Spleen (tissue), 11 donors: Measurements from ENCODE around the gene FGD4. TPM values are rescaled to one million over a fixed set of nuclear protein-coding genes. Genes with fewer than 3 reads are reported as not detected.
"Not testable (repeated sequence)": the region's sequence is repeated elsewhere in the genome, so short reads cannot be mapped to it uniquely, and the experiment has no call there.

Experiments used
- DNase-seq: peaks from one replicate; pipeline ENCODE4 v3.0.0-alpha.2; 2020
- H3K27ac ChIP-seq, 8 donors: fragments of 200-600 bp; sonication (generic) in 7 of 8; 1 replicate in 4 of 8; 2 replicates in 4 of 8; pipeline versions ENCODE4 v1.5.0 to v1.8.0; 2016 to 2021; ENCODE audit warnings: inconsistent platforms in 4 of 8, mild to moderate bottlenecking in 4 of 8, moderate library complexity in 1 of 8
- H3K27me3 ChIP-seq, 7 donors: fragments of 200-600 bp; sonication (generic) in 6 of 7; replicated peaks in 1 of 7; 1 replicate in 4 of 7; 2 replicates in 3 of 7; pipeline versions ENCODE4 v1.5.0 to v1.8.0; 2016 to 2021; ENCODE audit warnings: inconsistent platforms in 3 of 7, mild to moderate bottlenecking in 1 of 7
- H3K36me3 ChIP-seq, 6 donors: fragments of 200-600 bp; sonication (generic) in 5 of 6; 1 replicate in 4 of 6; 2 replicates in 2 of 6; pipeline versions ENCODE4 v1.5.0 to v1.8.0; 2016 to 2021; ENCODE audit warnings: inconsistent platforms in 2 of 6
- H3K4me1 ChIP-seq, 6 donors: fragments of 200-600 bp; sonication (generic) in 5 of 6; 1 replicate in 3 of 6; 2 replicates in 3 of 6; pipeline versions ENCODE4 v1.5.0 to v1.8.0; 2016 to 2021; ENCODE audit warnings: inconsistent platforms in 3 of 6
- H3K4me3 ChIP-seq, 8 donors: fragments of 200-600 bp; sonication (generic) in 7 of 8; 1 replicate in 4 of 8; 2 replicates in 4 of 8; pipeline versions ENCODE4 v1.5.0 to v1.8.0; 2016 to 2021; ENCODE audit warnings: inconsistent platforms in 4 of 8, mild to moderate bottlenecking in 4 of 8, moderate library complexity in 2 of 8
- H3K9me3 ChIP-seq, 8 donors: fragments of 200-600 bp; sonication (generic) in 7 of 8; 1 replicate in 4 of 8; 2 replicates in 4 of 8; pipeline versions ENCODE4 v1.5.0 to v1.8.0; 2016 to 2021; ENCODE audit warnings: inconsistent platforms in 4 of 8
- POLR2A ChIP-seq, 3 donors: fragments of 450-650 bp; IDR thresholded peaks; one replicate each; pipeline ENCODE4 v1.5.1; 2017; ENCODE audit warnings: antibody characterized with exemption in 3 of 3, mild to moderate bottlenecking in 1 of 3
- POLR2AphosphoS5 ChIP-seq, 3 donors: sonication (generic); formaldehyde crosslinking; IDR thresholded peaks; one replicate each; pipeline ENCODE4 v1.5.1; 2017; ENCODE audit warnings: antibody characterized with exemption in 3 of 3
- WGBS, 5 donors: extraction: QIAGEN DNeasy Blood & Tissue Kit in 3 of 5; methylation state at CpG; one replicate each; pipeline versions ENCODE4 v1.1.5 to v1.1.7; 2013 to 2018; 5-methylcytosine and 5-hydroxymethylcytosine counted together
- intact Hi-C: fragments of 100-400 bp; cut with DNase I; formaldehyde crosslinking; loops from one replicate; pipeline ENCODE4 v1.15.0; 2023; ENCODE audit warnings: low total_unique reads
- polyA plus RNA-seq, 3 donors: library from polyadenylated mRNA; stranded (reverse); fragments of 200-250 nt; gene quantifications; one replicate each; pipeline ENCODE4 v1.2.1, GENCODE V29; 2013
- total RNA-seq, 7 donors: library from RNA; depleted of rRNA in 3 of 7; stranded (reverse); fragments of >200 nt in 3 of 7; fragmentation: NEBNext Ultra II Directional in 4 of 7; extraction: Animal tissue kit (Norgen Biotek cat#: 25700) in 4 of 7; gene quantifications; one replicate each; pipeline versions ENCODE4 v1.1.0 to v1.2.1, GENCODE V29; 2016 to 2021
- TF ChIP-seq, protein P1 (sequence below), 11 experiments: fragments of 200-600 bp in 7 of 11; fragments of 450-650 bp in 4 of 11; sonication (generic) in 4 of 11; IDR thresholded peaks in 8 of 11; conservative IDR thresholded peaks in 3 of 11; 1 replicate in 7 of 11; 2 replicates in 4 of 11; pipeline versions ENCODE4 v1.4.0 to v1.8.0; 2016 to 2021; ENCODE audit warnings: antibody characterized with exemption in 11 of 11, inconsistent platforms in 4 of 11, mild to moderate bottlenecking in 1 of 11
- donor health status: healthy with polysubstance abuse.
- donor health status: DM: no; HTN: no; CAD: no; lungs with moderate emphysema.
- donor health status: DM: no; HTN: no; CAD: no.
- donor health status: Bipolar disorder and iron deficiency.
- donor health status: healthy.
- donor health status: DM: no; HTN: no; CAD: no.
- donor health status: DM: yes; HTN: yes; CAD: no.

The FGD4 gene
- total and polyA plus RNA-seq, 10 donors: 1.0 to 44.4 (median 25.7) TPM

DNA sequence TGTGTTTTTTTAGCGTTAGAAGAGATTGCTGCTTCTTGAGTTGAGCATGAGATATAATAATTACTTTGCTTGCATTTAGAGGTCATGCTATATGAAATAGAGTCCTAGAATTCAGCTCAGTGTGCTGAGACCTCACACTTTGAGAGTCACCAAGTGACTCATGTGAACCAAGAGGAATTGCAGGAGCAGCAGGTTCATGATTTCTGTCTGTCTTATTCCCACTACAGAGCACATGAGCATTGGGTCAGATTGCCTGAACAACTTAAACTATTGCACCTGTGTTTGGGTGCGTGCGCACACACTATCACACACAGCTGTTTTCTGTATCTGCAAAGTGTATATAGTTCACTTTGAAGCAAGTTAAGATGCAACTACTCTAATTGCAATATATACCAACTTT is 109.3 kb downstream of the FGD4 start:
- WGBS, 5 donors: 91 to 96% (median 94%) methylated on average over 3 of the region's 3 CpGs
- no peak overlapping the region for H3K4me3 ChIP-seq
- H3K4me1 ChIP-seq: peaks cover 0 to 38% (median 14%) of the 10 kb centered on the region in 6 donors
- H3K36me3 ChIP-seq: no peaks in the 10 kb centered on the region
- TF ChIP-seq, protein P1, sequence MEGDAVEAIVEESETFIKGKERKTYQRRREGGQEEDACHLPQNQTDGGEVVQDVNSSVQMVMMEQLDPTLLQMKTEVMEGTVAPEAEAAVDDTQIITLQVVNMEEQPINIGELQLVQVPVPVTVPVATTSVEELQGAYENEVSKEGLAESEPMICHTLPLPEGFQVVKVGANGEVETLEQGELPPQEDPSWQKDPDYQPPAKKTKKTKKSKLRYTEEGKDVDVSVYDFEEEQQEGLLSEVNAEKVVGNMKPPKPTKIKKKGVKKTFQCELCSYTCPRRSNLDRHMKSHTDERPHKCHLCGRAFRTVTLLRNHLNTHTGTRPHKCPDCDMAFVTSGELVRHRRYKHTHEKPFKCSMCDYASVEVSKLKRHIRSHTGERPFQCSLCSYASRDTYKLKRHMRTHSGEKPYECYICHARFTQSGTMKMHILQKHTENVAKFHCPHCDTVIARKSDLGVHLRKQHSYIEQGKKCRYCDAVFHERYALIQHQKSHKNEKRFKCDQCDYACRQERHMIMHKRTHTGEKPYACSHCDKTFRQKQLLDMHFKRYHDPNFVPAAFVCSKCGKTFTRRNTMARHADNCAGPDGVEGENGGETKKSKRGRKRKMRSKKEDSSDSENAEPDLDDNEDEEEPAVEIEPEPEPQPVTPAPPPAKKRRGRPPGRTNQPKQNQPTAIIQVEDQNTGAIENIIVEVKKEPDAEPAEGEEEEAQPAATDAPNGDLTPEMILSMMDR (IDR thresholded peaks at IDR 0.05 in 8 of 11, conservative IDR thresholded peaks at IDR 0.05 in 3 of 11): no peak
- TF ChIP-seq POLR2A (IDR thresholded peaks at IDR 0.05): no peak
- no peak for TF ChIP-seq POLR2AphosphoS5 (IDR thresholded peaks at IDR 0.05)
- no peak for DNase-seq
- no peaks in the 10 kb centered on the region for H3K27me3 ChIP-seq
- no peaks in the 10 kb centered on the region for H3K9me3 ChIP-seq
- peak overlapping the region in 1 of 8 donors; percentile 73 for H3K27ac ChIP-seq
- intact Hi-C loops: no loop called here

DNA sequence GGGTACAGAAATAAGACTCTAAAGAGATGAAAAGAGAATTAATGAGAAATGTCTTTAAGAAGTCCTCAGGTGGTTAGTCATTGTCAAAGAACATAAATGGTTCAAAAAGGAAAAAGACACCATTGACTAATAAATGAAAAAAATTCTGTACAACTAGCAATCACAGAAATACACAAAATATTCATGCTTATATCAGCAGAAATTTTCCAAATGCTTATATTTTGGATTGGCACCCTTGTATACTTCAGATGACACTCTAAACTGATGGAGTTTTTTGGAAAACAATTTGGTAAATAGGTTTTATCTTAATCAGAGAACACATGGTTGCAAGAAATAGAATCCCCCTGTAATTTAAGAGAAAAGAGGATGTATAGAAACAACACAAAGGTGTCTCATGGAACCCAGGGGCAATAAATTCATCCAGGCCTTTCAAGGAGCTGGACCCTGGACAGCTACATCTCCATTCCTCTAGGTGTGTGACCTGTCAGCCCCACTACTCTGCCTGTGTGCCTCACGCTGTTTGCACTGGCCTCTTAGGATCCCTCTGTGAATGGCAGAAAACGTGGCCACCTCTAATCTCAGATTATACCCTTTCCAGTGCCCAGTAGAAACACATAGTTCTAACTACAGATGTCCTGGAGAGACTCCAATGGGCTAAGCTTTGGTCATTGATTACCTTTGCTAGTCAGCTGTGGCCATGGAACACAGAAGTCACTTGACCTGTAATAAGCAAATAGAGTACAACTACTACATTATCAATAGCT is 110.2 kb downstream of the FGD4 start:
- Histone ChIP-seq H3K27me3 (no peaks in the 10 kb centered on the region), H3K27ac (no peak overlapping the region), H3K4me3 (no peak overlapping the region), H3K4me1 (peaks cover 0 to 38% (median 14%) of the 10 kb centered on the region in 6 donors), H3K36me3 (no peaks in the 10 kb centered on the region), H3K9me3 (no peaks in the 10 kb centered on the region)
- WGBS, 5 donors: 81 to 93% (median 88%) methylated on average over 2 of the region's 2 CpGs
- intact Hi-C loops: no loop called here
- DNase-seq: no peak
- TF ChIP-seq POLR2AphosphoS5 (IDR thresholded peaks at IDR 0.05) (no peak), POLR2A (IDR thresholded peaks at IDR 0.05) (no peak)
- TF ChIP-seq, protein P1 (IDR thresholded peaks at IDR 0.05 in 8 of 11, conservative IDR thresholded peaks at IDR 0.05 in 3 of 11): no peak

DNA sequence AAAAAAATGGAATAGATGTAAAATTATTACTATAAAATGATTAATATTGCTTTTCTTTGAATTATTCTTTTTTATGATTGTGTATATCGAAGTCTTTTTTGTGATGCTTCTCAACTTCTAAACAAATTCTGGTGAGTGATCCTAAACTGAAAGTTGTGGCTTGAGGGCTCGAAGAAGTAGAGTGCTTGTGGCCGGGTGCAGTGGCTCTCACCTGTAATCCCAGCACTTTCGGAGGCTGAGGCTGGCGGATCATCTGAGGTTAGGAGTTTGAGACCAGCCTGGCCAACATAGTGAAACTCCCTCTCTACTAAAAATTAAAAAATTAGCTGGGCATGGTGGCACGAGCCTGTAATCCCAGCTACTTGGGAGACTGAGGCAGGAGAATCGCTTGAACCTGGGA is 112.6 kb downstream of the FGD4 start:
- H3K36me3 ChIP-seq, H3K4me3 ChIP-seq, DNase-seq, H3K27me3 ChIP-seq, H3K9me3 ChIP-seq, H3K27ac ChIP-seq, intact Hi-C loops: not testable (repeated sequence)
- H3K4me1 ChIP-seq: peaks cover 0 to 28% (median 7%) of the 10 kb centered on the region in 6 donors
- WGBS, 5 donors: 90 to 97% (median 92%) methylated on average over 7 of the region's 7 CpGs

DNA sequence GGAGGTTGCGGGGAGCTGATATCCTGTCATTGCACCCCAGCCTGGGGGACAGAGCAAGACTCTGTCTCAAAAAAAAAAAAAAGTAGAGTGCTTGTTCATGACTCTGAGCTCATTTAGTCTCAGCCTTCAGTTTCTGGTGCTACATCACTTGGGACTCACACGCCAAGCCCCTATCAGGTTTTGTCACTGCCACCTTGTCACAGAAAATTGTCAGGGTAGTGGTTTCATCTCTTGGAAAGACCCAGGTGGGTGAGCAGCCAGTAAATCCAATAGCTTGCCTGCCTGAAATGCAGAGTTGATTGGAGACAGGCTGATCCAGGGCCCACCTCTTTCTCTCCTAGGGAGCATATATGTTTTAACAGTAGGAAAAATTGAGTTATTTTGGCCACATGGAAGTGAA is 113.0 kb downstream of the FGD4 start:
- WGBS, 5 donors: 95 to 100% (median 98%) methylated on average over 2 of the region's 2 CpGs
- intact Hi-C loops: no loop called here
- TF ChIP-seq POLR2AphosphoS5 (IDR thresholded peaks at IDR 0.05) (no peak), POLR2A (IDR thresholded peaks at IDR 0.05) (no peak)
- TF ChIP-seq, protein P1 (IDR thresholded peaks at IDR 0.05 in 8 of 11, conservative IDR thresholded peaks at IDR 0.05 in 3 of 11): no peak

More for the DNA sequence above, 113.0 kb downstream of the FGD4 start:
- Histone ChIP-seq H3K27me3 (no peaks in the 10 kb centered on the region), H3K36me3 (no peaks in the 10 kb centered on the region), H3K9me3 (no peaks in the 10 kb centered on the region), H3K27ac (no peak overlapping the region), H3K4me1 (peaks cover 0 to 26% (median 7%) of the 10 kb centered on the region in 6 donors), H3K4me3 (no peak overlapping the region)
- no peak for DNase-seq
